SU-DHL-6 (cell line): ENCODE measurements around the gene RASA3.

Source experiments
- H2AFZ ChIP-seq: fragments of 200-600 bp; sonication (generic); 2 replicates; pipeline ENCODE4 v1.6.1; 2014; ENCODE audit warnings: low read depth, mild to moderate bottlenecking, moderate library complexity, mixed read lengths, antibody characterized with exemption, low read length; ENCODE audit not compliant: severe bottlenecking
- H3F3A ChIP-seq: fragments of 200-600 bp; shearing (Covaris generic); 2 replicates; pipeline ENCODE4 v1.6.0; 2016; ENCODE audit warnings: antibody characterized with exemption, mild to moderate bottlenecking; ENCODE audit not compliant: insufficient read depth
- H3K27ac ChIP-seq: fragments of 200-600 bp; sonication (generic); 2 replicates; pipeline ENCODE4 v1.5.1; 2016; ENCODE audit warnings: low read depth, mild to moderate bottlenecking, low read length, moderate library complexity, mixed read lengths
- H3K27me3 ChIP-seq: fragments of 200-600 bp; sonication (generic), shearing (Covaris generic); 2 replicates; pipeline ENCODE4 v1.6.0; 2014; ENCODE audit warnings: mild to moderate bottlenecking, low read length
- H3K36me3 ChIP-seq: fragments of 200-600 bp; sonication (generic); 2 replicates; pipeline ENCODE4 v1.6.1; 2014; ENCODE audit warnings: mild to moderate bottlenecking, low read length, mixed read lengths
- H3K4me2 ChIP-seq: fragments of 300-600, 200-600 bp; shearing (Covaris generic), sonication (generic); 2 replicates; pipeline ENCODE4 v1.6.0; 2014; ENCODE audit warnings: low read length, low read depth, mild to moderate bottlenecking; ENCODE audit not compliant: poor library complexity, severe bottlenecking
- H3K4me3 ChIP-seq: fragments of 200-600 bp; sonication (generic); 2 replicates; pipeline ENCODE4 v1.5.1; 2014; ENCODE audit warnings: antibody characterized with exemption, low read length, mild to moderate bottlenecking, mixed read lengths; ENCODE audit not compliant: insufficient read depth, poor library complexity, severe bottlenecking
- H3K79me2 ChIP-seq: fragments of 200-600 bp; sonication (generic); 2 replicates; pipeline ENCODE4 v1.6.1; 2014; ENCODE audit warnings: mild to moderate bottlenecking, low read length, moderate library complexity; ENCODE audit not compliant: insufficient read depth
- H3K9ac ChIP-seq: fragments of 200-600 bp; sonication (generic); 2 replicates; pipeline ENCODE4 v1.7.0; 2014; ENCODE audit warnings: mild to moderate bottlenecking, low read length
- H3K9me2 ChIP-seq: fragments of 200-600 bp; sonication (generic); replicated peaks from 2 replicates; pipeline ENCODE4 v1.6.1; 2014; ENCODE audit warnings: low read length; ENCODE audit not compliant: insufficient read depth
- H3K9me3 ChIP-seq: fragments of 200-600 bp; sonication (generic); 2 replicates; pipeline ENCODE4 v1.6.1; 2014; ENCODE audit warnings: low read length, mixed read lengths; ENCODE audit not compliant: insufficient read depth
- H4K20me1 ChIP-seq: fragments of 200-600 bp; sonication (generic); 2 replicates; pipeline ENCODE4 v1.6.1; 2014; ENCODE audit warnings: low read depth, mild to moderate bottlenecking, antibody characterized with exemption, low read length, moderate library complexity, mixed read lengths
- EZH2phosphoT487 ChIP-seq: fragments of 200-600 bp; sonication (generic), shearing (Covaris generic); conservative IDR thresholded peaks from 2 replicates; pipeline ENCODE4 v1.6.1; 2018; ENCODE audit warnings: mild to moderate bottlenecking, antibody characterized with exemption, low read length, moderate library complexity, mixed read lengths
- TF ChIP-seq, protein P1 (sequence below): fragments of 200-600 bp; sonication (generic); IDR thresholded peaks from one replicate; pipeline ENCODE4 v1.5.1; 2017; ENCODE audit warnings: antibody characterized with exemption, mild to moderate bottlenecking, low read length, moderate library complexity; ENCODE audit not compliant: insufficient read depth, poor library complexity, severe bottlenecking

RASA3 gene

GRCh38 chr13:114092468-114092867, 40.0 kb downstream of the RASA3 start:
- H3K27me3 ChIP-seq = no peaks in the 10 kb centered on the region
- no peaks in the 10 kb centered on the region for H4K20me1 ChIP-seq
- H3K79me2 ChIP-seq = no peaks in the 10 kb centered on the region
- no peak overlapping the region for H2AFZ ChIP-seq
- H3K9ac ChIP-seq = no peak overlapping the region
- no peak overlapping the region for H3K4me2 ChIP-seq
- H3K4me3 ChIP-seq = no peak overlapping the region
- H3F3A ChIP-seq = no peaks in the 10 kb centered on the region
- TF ChIP-seq, protein P1, sequence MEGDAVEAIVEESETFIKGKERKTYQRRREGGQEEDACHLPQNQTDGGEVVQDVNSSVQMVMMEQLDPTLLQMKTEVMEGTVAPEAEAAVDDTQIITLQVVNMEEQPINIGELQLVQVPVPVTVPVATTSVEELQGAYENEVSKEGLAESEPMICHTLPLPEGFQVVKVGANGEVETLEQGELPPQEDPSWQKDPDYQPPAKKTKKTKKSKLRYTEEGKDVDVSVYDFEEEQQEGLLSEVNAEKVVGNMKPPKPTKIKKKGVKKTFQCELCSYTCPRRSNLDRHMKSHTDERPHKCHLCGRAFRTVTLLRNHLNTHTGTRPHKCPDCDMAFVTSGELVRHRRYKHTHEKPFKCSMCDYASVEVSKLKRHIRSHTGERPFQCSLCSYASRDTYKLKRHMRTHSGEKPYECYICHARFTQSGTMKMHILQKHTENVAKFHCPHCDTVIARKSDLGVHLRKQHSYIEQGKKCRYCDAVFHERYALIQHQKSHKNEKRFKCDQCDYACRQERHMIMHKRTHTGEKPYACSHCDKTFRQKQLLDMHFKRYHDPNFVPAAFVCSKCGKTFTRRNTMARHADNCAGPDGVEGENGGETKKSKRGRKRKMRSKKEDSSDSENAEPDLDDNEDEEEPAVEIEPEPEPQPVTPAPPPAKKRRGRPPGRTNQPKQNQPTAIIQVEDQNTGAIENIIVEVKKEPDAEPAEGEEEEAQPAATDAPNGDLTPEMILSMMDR = no peak
- no peak for TF ChIP-seq EZH2phosphoT487
- H3K36me3 ChIP-seq = no peaks in the 10 kb centered on the region
- H3K27ac ChIP-seq = no peak overlapping the region
- no peaks in the 10 kb centered on the region for H3K9me2 ChIP-seq
- no peaks in the 10 kb centered on the region for H3K9me3 ChIP-seq

DNA sequence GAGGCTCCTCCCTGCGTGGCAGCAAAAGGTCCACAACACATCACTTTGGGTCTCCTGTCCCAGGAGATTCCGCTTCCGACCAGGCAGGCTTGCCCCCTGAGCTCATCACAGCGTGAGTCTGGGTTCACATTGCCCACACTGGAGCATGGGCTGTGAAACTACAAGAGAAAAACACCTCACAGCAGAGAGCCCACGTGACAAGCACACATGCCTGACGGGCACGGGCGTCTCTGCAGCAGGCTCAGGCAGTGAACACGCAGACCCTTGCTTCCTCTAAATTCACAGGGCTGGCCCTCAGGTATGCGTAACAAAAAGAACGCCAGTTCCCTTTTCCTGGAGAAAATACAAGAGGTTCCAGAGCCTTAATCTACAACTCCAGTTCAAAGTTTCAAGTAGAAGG, 41.9 kb downstream of the RASA3 start:
- no peak overlapping the region for H3K4me3 ChIP-seq
- no peaks in the 10 kb centered on the region for H3F3A ChIP-seq
- H2AFZ ChIP-seq = no peak overlapping the region
- no peak overlapping the region for H3K4me2 ChIP-seq
- H4K20me1 ChIP-seq = no peaks in the 10 kb centered on the region
- H3K9me3 ChIP-seq = no peaks in the 10 kb centered on the region
- H3K36me3 ChIP-seq = no peaks in the 10 kb centered on the region
- no peaks in the 10 kb centered on the region for H3K9me2 ChIP-seq
- H3K79me2 ChIP-seq = no peaks in the 10 kb centered on the region
- TF ChIP-seq, protein P1 = no peak
- TF ChIP-seq EZH2phosphoT487 = no peak
- H3K27me3 ChIP-seq = no peaks in the 10 kb centered on the region
- no peak overlapping the region for H3K9ac ChIP-seq
- H3K27ac ChIP-seq = no peak overlapping the region

GRCh38 chr13:114089751-114090400, 42.5 kb downstream of the RASA3 start:
- no peaks in the 10 kb centered on the region for H3K9me3 ChIP-seq
- no peaks in the 10 kb centered on the region for H3K27me3 ChIP-seq
- no peak overlapping the region for H2AFZ ChIP-seq
- no peaks in the 10 kb centered on the region for H3K9me2 ChIP-seq
- no peak overlapping the region for H3K9ac ChIP-seq
- H3K79me2 ChIP-seq = no peaks in the 10 kb centered on the region
- H3F3A ChIP-seq = no peaks in the 10 kb centered on the region
- no peak overlapping the region for H3K27ac ChIP-seq
- no peak overlapping the region for H3K4me3 ChIP-seq
- TF ChIP-seq, protein P1 = no peak
- TF ChIP-seq EZH2phosphoT487 = no peak
- no peaks in the 10 kb centered on the region for H4K20me1 ChIP-seq
- H3K36me3 ChIP-seq = no peaks in the 10 kb centered on the region
- H3K4me2 ChIP-seq = no peak overlapping the region
